GM12878 (cell line): ENCODE data around the gene SEL1L3. TPM values are rescaled to one million over a fixed set of nuclear protein-coding genes. Genes with fewer than 3 reads are reported as not detected.

Source experiments
- ATAC-seq: fragments of 200-7000 bp; cut with Tn5 transposase; 3 replicates; pipeline ENCODE4 v1.9.1; 2020; ENCODE audit warnings: mild to moderate bottlenecking, moderate library complexity
- BruUV-seq: library from RNA; stranded (reverse); fragments of 400-500 nt; replicated peaks from 2 replicates; lab custom pipeline; 2021; lab: Mats Ljungman, UMichigan
- CTCF ChIA-PET: fragments of 300-600 bp; sonication (Branson Sonifier 250); formaldehyde crosslinking; extraction: SDS; loops from one replicate; lab custom pipeline; 2021; ENCODE audit warnings: inconsistent platforms; lab: Yijun Ruan, JAX
- POLR2A ChIA-PET: fragments of 350-600 bp; formaldehyde crosslinking; extraction: SDS; loops from one replicate; lab custom pipeline; 2021; ENCODE audit warnings: inconsistent platforms; lab: Charles Lee
- RAD21 ChIA-PET: fragments of 300-600 bp; sonication (Branson Sonifier 250); formaldehyde crosslinking; loops from one replicate; lab custom pipeline; 2023; ENCODE audit warnings: antibody characterized with exemption; ENCODE audit not compliant: unreplicated experiment; lab: Charles Lee
- SMC1A ChIA-PET: fragments of 300-600 bp; sonication (Branson Sonifier 250); formaldehyde crosslinking; loops from one replicate; lab custom pipeline; 2023; ENCODE audit not compliant: unreplicated experiment, uncharacterized antibody; lab: Charles Lee
- DNase-seq: peaks from one replicate; pipeline ENCODE4 v3.0.0-alpha.2; 2011; ENCODE audit warnings: low read depth, low spot score
- FAIRE-seq: peaks from 3 replicates; lab custom pipeline; 2011; peaks lifted over from hg19 to GRCh38; lab: Jason Lieb, UNC
- H2AFZ ChIP-seq: 2 replicates; pipeline ENCODE4 v1.6.0; 2011; ENCODE audit warnings: low read depth, low read length, control low read depth; ENCODE audit not compliant: control insufficient read depth
- H3K27ac ChIP-seq: 2 replicates; pipeline ENCODE4 v1.5.1; 2011; ENCODE audit warnings: control low read depth; ENCODE audit not compliant: control insufficient read depth, insufficient read depth
- H3K27me3 ChIP-seq, 2 experiments: replicated peaks in 1 of 2; 2 replicates each; pipeline versions ENCODE4 v1.6.0 to v1.6.1; 2011; ENCODE audit warnings: low read length in 1 of 2; ENCODE audit not compliant: control insufficient read depth in 2 of 2, insufficient read depth in 2 of 2
- H3K36me3 ChIP-seq, 2 experiments: 2 replicates each; pipeline ENCODE4 v1.5.1; 2011; ENCODE audit warnings: low read length in 1 of 2; ENCODE audit not compliant: control insufficient read depth in 2 of 2, insufficient read depth in 2 of 2
- H3K4me1 ChIP-seq: 2 replicates; pipeline ENCODE4 v1.6.1; 2011; ENCODE audit warnings: mild to moderate bottlenecking, low read length, moderate library complexity, mixed read lengths; ENCODE audit not compliant: control insufficient read depth, insufficient read depth
- H3K4me2 ChIP-seq: 2 replicates; pipeline ENCODE4 v1.6.0; 2011; ENCODE audit warnings: control low read depth; ENCODE audit not compliant: control insufficient read depth, insufficient read depth
- H3K4me3 ChIP-seq: fragments of 200-600 bp; sonication (generic); 2 replicates; pipeline ENCODE4 v1.5.1; 2016
- H3K79me2 ChIP-seq: 2 replicates; pipeline ENCODE4 v1.6.0; 2011; ENCODE audit warnings: low read length; ENCODE audit not compliant: control insufficient read depth, insufficient read depth
- H3K9ac ChIP-seq: 2 replicates; pipeline ENCODE4 v1.8.0; 2011; ENCODE audit warnings: low read length, control low read depth, mixed read lengths; ENCODE audit not compliant: control insufficient read depth, insufficient read depth
- H3K9me3 ChIP-seq: replicated peaks from 3 replicates; pipeline ENCODE4 v1.5.1; 2011; ENCODE audit warnings: mild to moderate bottlenecking, low read length; ENCODE audit not compliant: control insufficient read depth, insufficient read depth
- H4K20me1 ChIP-seq: 2 replicates; pipeline ENCODE4 v1.6.0; 2011; ENCODE audit not compliant: control insufficient read depth, insufficient read depth
- BACH1 ChIP-seq: fragments of 450-650 bp; IDR thresholded peaks from 2 replicates; pipeline ENCODE4 v1.6.1; 2017; ENCODE audit warnings: mild to moderate bottlenecking, borderline replicate concordance
- BHLHE40 ChIP-seq, 2 experiments: fragments of 450-650 bp in 1 of 2; IDR thresholded peaks; 2 replicates each; pipeline ENCODE4 v1.6.1; 2011 to 2017; ENCODE audit warnings: low read depth in 2 of 2, borderline replicate concordance in 1 of 2, improper control_type of control experiment in 1 of 2, low read length in 1 of 2, mild to moderate bottlenecking in 1 of 2
- CREM ChIP-seq: IDR thresholded peaks from 2 replicates; pipeline ENCODE4 v1.6.1; 2014; ENCODE audit warnings: antibody characterized with exemption, low read depth
- HSF1 ChIP-seq: fragments of 150-350 bp; IDR thresholded peaks from 2 replicates; pipeline ENCODE4 v1.6.1; 2014; ENCODE audit warnings: mild to moderate bottlenecking, low read depth, low read length
- MTA2 ChIP-seq: fragments of 450-650 bp; IDR thresholded peaks from 2 replicates; pipeline ENCODE4 v1.6.1; 2016; ENCODE audit warnings: low read depth, mild to moderate bottlenecking, moderate library complexity
- MXI1 ChIP-seq: fragments of 150-350 bp; IDR thresholded peaks from 2 replicates; pipeline ENCODE4 v1.6.1; 2011; ENCODE audit warnings: low read depth, mild to moderate bottlenecking, inconsistent platforms, low read length, improper control_type of control experiment
- STAT3 ChIP-seq: IDR thresholded peaks from 2 replicates; pipeline ENCODE4 v1.6.1; 2011; ENCODE audit warnings: low read depth, low read length, improper control_type of control experiment
- TAF1 ChIP-seq: IDR thresholded peaks from 2 replicates; pipeline ENCODE4 v1.6.1; 2011; ENCODE audit warnings: mild to moderate bottlenecking, low read depth, low read length, borderline replicate concordance
- ZNF217 ChIP-seq: fragments of 450-650 bp; IDR thresholded peaks from 2 replicates; pipeline ENCODE4 v1.6.1; 2017; ENCODE audit warnings: antibody characterized with exemption, mild to moderate bottlenecking
- ZNF384 ChIP-seq: IDR thresholded peaks from 2 replicates; pipeline ENCODE4 v1.6.1; 2012; ENCODE audit warnings: low read depth, mild to moderate bottlenecking, low read length, improper control_type of control experiment, borderline replicate concordance
- WGBS: methylation state at CpG from one replicate; pipeline ENCODE4 v1.1.6; 2016; ENCODE audit warnings: low lambda C conversion rate; ENCODE audit not compliant: insufficient replicate concordance, insufficient coverage; ENCODE audit errors: missing lambda C conversion rate; 5-methylcytosine and 5-hydroxymethylcytosine counted together
- in situ Hi-C: fragments of 300-500 bp; cut with MboI; formaldehyde crosslinking; loops from 9 replicates; pipeline ENCODE4 v1.14.3; 2018; ENCODE audit warnings: mixed read lengths
- intact Hi-C: fragments of 100-400 bp; cut with micrococcal nuclease; formaldehyde crosslinking; loops from one replicate; pipeline ENCODE4 v1.14.2; 2022; ENCODE audit not compliant: unreplicated experiment
- polyA plus RNA-seq, 11 experiments: library from polyadenylated mRNA; depleted of rRNA in 4 of 11; unstranded in 6 of 11; stranded (reverse) in 5 of 11; fragments of >200 nt; fragmentation: Nextera tagmentation in 4 of 11; fragmentation: Illumina TruSeq in 1 of 11; extraction: Ambion mirVana in 4 of 11; extraction: Trizol in 1 of 11; gene quantifications; 1 replicate in 1 of 11; 2 replicates in 10 of 11; pipeline versions ENCODE4 v1.2.1 to v1.2.3, GENCODE V29; 2011 to 2016; ENCODE audit warnings: inconsistent platforms in 2 of 11, missing spikeins in 2 of 11, low read depth in 1 of 11
- total RNA-seq, 4 experiments: library from RNA; depleted of rRNA in 3 of 4; stranded (reverse); fragments of >200 nt in 3 of 4; fragmentation: Illumina TruSeq in 1 of 4; extraction: Trizol in 1 of 4; gene quantifications; 2 replicates each; pipeline versions ENCODE4 v1.2.1 to v1.2.3, GENCODE V29; 2013 to 2021
- TF ChIP-seq, protein P1 (sequence below): fragments of 450-650 bp; IDR thresholded peaks from 2 replicates; pipeline ENCODE4 v1.6.1; 2016; ENCODE audit warnings: mild to moderate bottlenecking, moderate library complexity, borderline replicate concordance

The SEL1L3 gene
- total and polyA plus RNA-seq, 10 of the 15 experiments (the other 5 are each of a cell fraction or from before 2014, with no cell fraction given): 20.4 to 82.2 (median 47.3) TPM

DNA sequence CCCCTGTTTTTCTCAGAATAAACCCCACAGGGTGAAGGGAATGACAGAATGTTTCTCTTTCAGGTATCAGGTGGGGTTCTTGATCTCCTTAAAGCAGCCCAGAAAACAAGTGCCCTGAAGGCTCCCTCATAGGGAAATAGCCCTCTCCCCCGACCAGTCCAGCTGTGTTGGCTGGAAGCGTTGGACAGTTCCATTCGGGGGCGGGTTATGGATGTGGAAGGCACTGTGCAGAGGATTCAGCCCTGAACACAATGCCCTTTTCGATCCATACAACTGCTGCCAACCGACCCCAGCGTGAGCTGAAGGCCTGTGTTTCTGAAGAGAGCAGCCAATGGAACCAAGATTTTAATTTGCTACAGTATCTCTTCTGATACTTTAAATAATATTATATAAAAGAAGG lies 41.5 kb downstream of the SEL1L3 start:
- WGBS: 83% methylated on average over 7 of the region's 7 CpGs
- CTCF ChIA-PET: interaction anchor here (1.5 kb wide), 1 partner anchor 14 kb away, joined by 3 read pairs; no protein-coding TSS in a partner anchor

More for the DNA sequence above, 41.5 kb downstream of the SEL1L3 start:
- Histone ChIP-seq H3K9ac (no peak overlapping the region), H3K4me3 (no peak overlapping the region), H3K27ac (no peak overlapping the region), H4K20me1 (no peaks in the 10 kb centered on the region), H3K79me2 (no peaks in the 10 kb centered on the region), H3K9me3 (no peaks in the 10 kb centered on the region), H2AFZ (no peak overlapping the region), H3K36me3 (peaks cover 0 to 11% of the 10 kb centered on the region in 2 experiments; a peak in 1 of 4 replicates), H3K4me2 (no peak overlapping the region), H3K27me3 (no peaks in the 10 kb centered on the region), H3K4me1 (no peaks in the 10 kb centered on the region)
- ChIA-PET SMC1A (no interaction called here), POLR2A (no interaction called here), RAD21 (no interaction called here)
- DNase-seq (no peak), ATAC-seq (no peak), FAIRE-seq (no peak)
- in situ Hi-C loops: no loop called here
- intact Hi-C loops: no loop called here
- TF ChIP-seq MXI1: no peak
- TF ChIP-seq STAT3: no peak
- TF ChIP-seq ZNF217: no peak
- no peak for TF ChIP-seq HSF1
- TF ChIP-seq BACH1: no peak
- no peak for TF ChIP-seq CREM
- TF ChIP-seq MTA2: no peak
- TF ChIP-seq TAF1: no peak
- TF ChIP-seq BHLHE40 (IDR thresholded peaks at IDR 0.05; ENCODE audit: borderline replicate concordance in 1 of 2, low read depth in 2 of 2, low read length in 1 of 2): no peak
- TF ChIP-seq, protein P1, sequence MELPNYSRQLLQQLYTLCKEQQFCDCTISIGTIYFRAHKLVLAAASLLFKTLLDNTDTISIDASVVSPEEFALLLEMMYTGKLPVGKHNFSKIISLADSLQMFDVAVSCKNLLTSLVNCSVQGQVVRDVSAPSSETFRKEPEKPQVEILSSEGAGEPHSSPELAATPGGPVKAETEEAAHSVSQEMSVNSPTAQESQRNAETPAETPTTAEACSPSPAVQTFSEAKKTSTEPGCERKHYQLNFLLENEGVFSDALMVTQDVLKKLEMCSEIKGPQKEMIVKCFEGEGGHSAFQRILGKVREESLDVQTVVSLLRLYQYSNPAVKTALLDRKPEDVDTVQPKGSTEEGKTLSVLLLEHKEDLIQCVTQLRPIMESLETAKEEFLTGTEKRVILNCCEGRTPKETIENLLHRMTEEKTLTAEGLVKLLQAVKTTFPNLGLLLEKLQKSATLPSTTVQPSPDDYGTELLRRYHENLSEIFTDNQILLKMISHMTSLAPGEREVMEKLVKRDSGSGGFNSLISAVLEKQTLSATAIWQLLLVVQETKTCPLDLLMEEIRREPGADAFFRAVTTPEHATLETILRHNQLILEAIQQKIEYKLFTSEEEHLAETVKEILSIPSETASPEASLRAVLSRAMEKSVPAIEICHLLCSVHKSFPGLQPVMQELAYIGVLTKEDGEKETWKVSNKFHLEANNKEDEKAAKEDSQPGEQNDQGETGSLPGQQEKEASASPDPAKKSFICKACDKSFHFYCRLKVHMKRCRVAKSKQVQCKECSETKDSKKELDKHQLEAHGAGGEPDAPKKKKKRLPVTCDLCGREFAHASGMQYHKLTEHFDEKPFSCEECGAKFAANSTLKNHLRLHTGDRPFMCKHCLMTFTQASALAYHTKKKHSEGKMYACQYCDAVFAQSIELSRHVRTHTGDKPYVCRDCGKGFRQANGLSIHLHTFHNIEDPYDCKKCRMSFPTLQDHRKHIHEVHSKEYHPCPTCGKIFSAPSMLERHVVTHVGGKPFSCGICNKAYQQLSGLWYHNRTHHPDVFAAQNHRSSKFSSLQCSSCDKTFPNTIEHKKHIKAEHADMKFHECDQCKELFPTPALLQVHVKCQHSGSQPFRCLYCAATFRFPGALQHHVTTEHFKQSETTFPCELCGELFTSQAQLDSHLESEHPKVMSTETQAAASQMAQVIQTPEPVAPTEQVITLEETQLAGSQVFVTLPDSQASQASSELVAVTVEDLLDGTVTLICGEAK: no peak
- no peak for TF ChIP-seq ZNF384
- no TSS peak for BruUV-seq
